ENCODE results near the gene MBD3L5. TPM values are rescaled to one million over a fixed set of nuclear protein-coding genes. Genes with fewer than 3 reads are reported as not detected.

Gene MBD3L5
- total and polyA plus RNA-seq, 2 donors (not counting 3 experiments of a cell fraction or from before 2014, with no cell fraction given) = not detected

GRCh38 chr19:7068599-7068998 is 38.2 kb downstream of the MBD3L5 start:
- no peak overlapping the region for H3K4me3 ChIP-seq (replicated peaks in 1 of 3; ENCODE audit: insufficient read depth in 1 of 3, low read depth in 1 of 3, low read length in 3 of 3)
- dilution Hi-C loops (cut with MboI; ENCODE audit: extremely low pct_ligation_motif_present, low sequenced_read_pairs) (no loop called here), intact Hi-C loops (cut with micrococcal nuclease) (no loop called here)
- TF ChIP-seq GATA2 (IDR thresholded peaks at IDR 0.05; ENCODE audit: insufficient read depth, insufficient read length, low read depth, low read length) = no peak
- TF ChIP-seq JUN (IDR thresholded peaks at IDR 0.05; ENCODE audit: borderline replicate concordance, insufficient read depth, insufficient read length, low read depth) = no peak
- TF ChIP-seq FOS (IDR thresholded peaks at IDR 0.05; ENCODE audit: borderline replicate concordance, insufficient read depth, low read length) = no peak
- TF ChIP-seq POLR2A (IDR thresholded peaks at IDR 0.05; ENCODE audit: low read depth, low read length) = no peak
- no peak for TF ChIP-seq EZH2 (IDR thresholded peaks at IDR 0.05; ENCODE audit: borderline replicate concordance, low read depth, low read length, severe bottlenecking)
- no peak for TF ChIP-seq CTCF (IDR thresholded peaks at IDR 0.05; ENCODE audit: extremely low read depth in 1 of 2, insufficient read depth in 1 of 2, low read depth in 1 of 2, low read length in 2 of 2)
- no peak for TF ChIP-seq MYC (IDR thresholded peaks at IDR 0.05; ENCODE audit: low read depth, low read length)
- TF ChIP-seq, protein P1, sequence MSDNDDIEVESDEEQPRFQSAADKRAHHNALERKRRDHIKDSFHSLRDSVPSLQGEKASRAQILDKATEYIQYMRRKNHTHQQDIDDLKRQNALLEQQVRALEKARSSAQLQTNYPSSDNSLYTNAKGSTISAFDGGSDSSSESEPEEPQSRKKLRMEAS (IDR thresholded peaks at IDR 0.05; ENCODE audit: insufficient read depth, insufficient read length) = no peak
- no peak for TF ChIP-seq POLR2AphosphoS5 (IDR thresholded peaks at IDR 0.05; ENCODE audit: insufficient read depth, low read depth, low read length)
- no peak overlapping the region for H3K9ac ChIP-seq (replicated peaks; ENCODE audit: extremely low read depth, insufficient read depth, low read length)
- FAIRE-seq = peak; percentile 55
- ChIA-PET POLR2A (interaction anchor here (0.5 to 1.8 kb wide), 2 partner anchors 31 to 422 kb away, joined by 7 to 15 read pairs; no protein-coding TSS in a partner anchor), CTCF (interaction anchor here (1.0 to 1.2 kb wide), 2 partner anchors 31 to 34 kb away, joined by 6 to 7 read pairs; no protein-coding TSS in a partner anchor)
- no TSS peak for BruUV-seq (replicated peaks)
- no peak overlapping the region for H3K27ac ChIP-seq (ENCODE audit: insufficient read depth, low read depth, low read length)
- H3K36me3 ChIP-seq (ENCODE audit: control insufficient read depth in 2 of 2, extremely low read depth in 1 of 2, insufficient read depth in 2 of 2, low read length in 2 of 2) = peaks cover 6 to 8% of the 10 kb centered on the region in 2 experiments
- DNase-seq (ENCODE audit: low read depth, low spot score) = no peak
- no peaks in the 10 kb centered on the region for H3K9me1 ChIP-seq (replicated peaks; ENCODE audit: control insufficient read depth, extremely low read depth, insufficient read depth, low read length)
- peaks cover 9% of the 10 kb centered on the region for H3K79me2 ChIP-seq (ENCODE audit: control insufficient read depth, insufficient read depth, low read length)
- H3K9me3 ChIP-seq (replicated peaks; ENCODE audit: control insufficient read depth, insufficient read depth, low read length) = no peaks in the 10 kb centered on the region
- peak overlapping the region; percentile 16 for H3K4me2 ChIP-seq (ENCODE audit: insufficient read depth, low read length)
- no peaks in the 10 kb centered on the region for H3K27me3 ChIP-seq (ENCODE audit: control insufficient read depth in 2 of 2, insufficient read depth in 2 of 2, low read length in 2 of 2)
- peak overlapping the region; percentile 70 for H2AFZ ChIP-seq (ENCODE audit: low read depth, low read length)
- no peaks in the 10 kb centered on the region for H4K20me1 ChIP-seq (replicated peaks; ENCODE audit: control insufficient read depth, extremely low read depth, insufficient read depth, low read length)
- peaks cover 7% of the 10 kb centered on the region for H3K4me1 ChIP-seq (ENCODE audit: control insufficient read depth, extremely low read depth, insufficient read depth, low read length)

Measured in endothelial cell of umbilical vein (primary cell).